ENCODE measurements around the gene POU4F1. TPM values are rescaled to one million over a fixed set of nuclear protein-coding genes. Genes with fewer than 3 reads are reported as not detected.
A peak's percentile ranks its signal among the peaks of the same experiment; 100 is the strongest.

Gene POU4F1
- total RNA-seq, 4 donors from 2014 or later = not detected

DNA sequence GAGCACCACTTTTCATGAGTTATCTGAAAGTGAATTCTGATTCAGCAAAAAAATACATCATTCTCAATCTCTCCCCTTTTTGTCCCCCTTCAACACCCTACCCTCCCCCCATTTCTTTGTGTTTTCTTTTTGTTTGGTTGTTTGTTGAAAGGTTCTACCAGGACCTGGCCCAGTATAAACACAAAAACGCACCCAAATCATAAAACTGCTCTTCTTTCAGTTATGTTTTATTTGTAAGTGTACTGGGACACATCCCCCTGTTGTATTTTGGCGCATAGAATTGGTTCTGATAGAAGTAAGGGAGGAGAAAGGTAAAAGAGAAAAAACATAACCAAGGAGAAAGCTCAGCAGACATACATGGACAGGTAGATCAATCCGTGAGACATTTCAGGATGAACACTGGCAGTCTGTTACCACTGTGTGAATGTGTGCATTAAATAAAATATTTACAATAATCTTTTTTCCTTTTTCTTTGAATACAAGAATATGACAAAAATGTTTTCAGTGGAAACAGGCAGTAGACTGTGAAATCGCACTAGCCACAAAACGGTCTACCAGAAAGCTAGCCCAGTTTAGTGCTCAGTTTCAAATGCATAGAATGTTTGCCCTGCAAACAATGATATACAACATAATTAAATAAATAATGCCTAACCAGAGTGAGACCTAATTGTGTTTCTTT is 4.2 kb downstream of the POU4F1 start:
- no peak for DNase-seq (ENCODE audit: extremely low spot score)
- TF ChIP-seq POLR2AphosphoS5 (IDR thresholded peaks at IDR 0.05) (no peak), POLR2A (IDR thresholded peaks at IDR 0.05; ENCODE audit: low read depth) (no peak), EP300 (IDR thresholded peaks at IDR 0.05) (no peak)
- TF ChIP-seq, protein P1, sequence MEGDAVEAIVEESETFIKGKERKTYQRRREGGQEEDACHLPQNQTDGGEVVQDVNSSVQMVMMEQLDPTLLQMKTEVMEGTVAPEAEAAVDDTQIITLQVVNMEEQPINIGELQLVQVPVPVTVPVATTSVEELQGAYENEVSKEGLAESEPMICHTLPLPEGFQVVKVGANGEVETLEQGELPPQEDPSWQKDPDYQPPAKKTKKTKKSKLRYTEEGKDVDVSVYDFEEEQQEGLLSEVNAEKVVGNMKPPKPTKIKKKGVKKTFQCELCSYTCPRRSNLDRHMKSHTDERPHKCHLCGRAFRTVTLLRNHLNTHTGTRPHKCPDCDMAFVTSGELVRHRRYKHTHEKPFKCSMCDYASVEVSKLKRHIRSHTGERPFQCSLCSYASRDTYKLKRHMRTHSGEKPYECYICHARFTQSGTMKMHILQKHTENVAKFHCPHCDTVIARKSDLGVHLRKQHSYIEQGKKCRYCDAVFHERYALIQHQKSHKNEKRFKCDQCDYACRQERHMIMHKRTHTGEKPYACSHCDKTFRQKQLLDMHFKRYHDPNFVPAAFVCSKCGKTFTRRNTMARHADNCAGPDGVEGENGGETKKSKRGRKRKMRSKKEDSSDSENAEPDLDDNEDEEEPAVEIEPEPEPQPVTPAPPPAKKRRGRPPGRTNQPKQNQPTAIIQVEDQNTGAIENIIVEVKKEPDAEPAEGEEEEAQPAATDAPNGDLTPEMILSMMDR (IDR thresholded peaks at IDR 0.05) = no peak
- Histone ChIP-seq H3K9me3 (no peaks in the 10 kb centered on the region), H3K4me3 (no peak overlapping the region), H3K27me3 (peaks cover 16 to 97% (median 93%) of the 10 kb centered on the region in 4 donors), H3K4me1 (peaks cover 36 to 49% (median 46%) of the 10 kb centered on the region in 4 donors), H3K36me3 (no peaks in the 10 kb centered on the region), H3K27ac (replicated peaks in 1 of 4) (no peak overlapping the region)
- WGBS = 13% methylated on average over 5 of the region's 5 CpGs
- intact Hi-C loops (cut with DNase I) = no loop called here

DNA sequence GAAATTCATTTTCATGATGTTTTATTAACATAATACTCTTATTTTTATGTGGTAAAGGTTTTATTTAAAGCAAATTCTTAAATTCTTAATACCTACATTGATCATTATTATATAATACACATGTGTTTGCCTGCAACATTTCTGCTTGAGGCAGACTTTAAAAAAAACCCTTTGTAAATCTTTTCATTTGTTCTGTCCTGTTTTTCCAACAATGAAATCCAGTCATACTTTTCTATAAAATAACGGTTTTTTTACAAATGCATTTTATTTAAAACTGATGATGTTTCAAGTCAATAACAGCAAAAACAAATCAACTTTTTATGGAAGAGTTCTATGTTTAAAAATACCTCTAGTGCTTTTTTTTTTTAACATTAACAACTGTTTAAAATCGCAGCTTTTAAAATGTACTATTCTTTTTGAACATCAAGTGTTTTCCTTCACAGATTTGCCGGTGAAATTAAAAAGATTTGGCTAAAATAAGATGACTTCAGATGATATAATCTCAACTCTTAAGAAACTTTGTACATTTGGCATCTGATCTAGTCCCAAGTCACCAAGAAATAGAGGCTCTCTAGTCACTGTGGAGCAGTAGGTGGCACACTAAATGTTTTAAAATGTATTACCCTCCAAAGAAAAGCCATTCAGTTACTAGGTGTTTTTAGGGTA is 5.1 kb downstream of the POU4F1 start:
- Histone ChIP-seq H3K4me1 (peaks cover 32 to 41% (median 38%) of the 10 kb centered on the region in 4 donors), H3K27me3 (peaks cover 19 to 97% (median 94%) of the 10 kb centered on the region in 4 donors), H3K36me3 (no peaks in the 10 kb centered on the region), H3K9me3 (no peaks in the 10 kb centered on the region), H3K4me3 (no peak overlapping the region), H3K27ac (replicated peaks in 1 of 4) (no peak overlapping the region)
- DNase-seq (ENCODE audit: extremely low spot score) = no peak
- intact Hi-C loops (cut with DNase I) = no loop called here
- WGBS = 20% methylated on average over 3 of the region's 3 CpGs
- TF ChIP-seq EP300 (IDR thresholded peaks at IDR 0.05) (no peak), POLR2A (IDR thresholded peaks at IDR 0.05; ENCODE audit: low read depth) (no peak), POLR2AphosphoS5 (IDR thresholded peaks at IDR 0.05) (no peak)
- TF ChIP-seq, protein P1 (IDR thresholded peaks at IDR 0.05) = no peak

DNA sequence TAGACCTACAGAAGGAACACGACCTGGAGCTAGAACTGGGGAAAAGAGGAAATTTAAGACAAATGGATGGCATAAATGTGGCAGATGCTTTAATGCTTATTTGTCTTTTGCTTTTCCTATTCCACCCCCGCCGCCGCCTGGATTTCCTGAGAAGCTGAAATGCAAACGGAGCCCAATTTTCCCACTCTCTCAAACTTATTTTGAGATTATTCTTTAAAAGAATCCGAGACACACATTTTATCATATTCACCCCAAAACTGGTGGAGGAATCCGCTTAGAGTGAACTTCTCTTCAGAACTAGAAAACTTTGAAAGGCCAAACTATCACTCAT is 5.8 kb downstream of the POU4F1 start:
- H3K4me3 ChIP-seq = no peak overlapping the region
- no peaks in the 10 kb centered on the region for H3K9me3 ChIP-seq
- 11% methylated on average over 7 of the region's 7 CpGs for WGBS
- no peaks in the 10 kb centered on the region for H3K36me3 ChIP-seq
- no peak overlapping the region for H3K27ac ChIP-seq (replicated peaks in 1 of 4)
- TF ChIP-seq EP300 (IDR thresholded peaks at IDR 0.05) (no peak), POLR2AphosphoS5 (IDR thresholded peaks at IDR 0.05) (no peak), POLR2A (IDR thresholded peaks at IDR 0.05; ENCODE audit: low read depth) (no peak)
- TF ChIP-seq, protein P1 (IDR thresholded peaks at IDR 0.05) = no peak
- H3K27me3 ChIP-seq = peaks cover 19 to 97% (median 94%) of the 10 kb centered on the region in 4 donors
- no peak for DNase-seq (ENCODE audit: extremely low spot score)
- intact Hi-C loops (cut with DNase I) = no loop called here
- peaks cover 26 to 34% (median 31%) of the 10 kb centered on the region in 4 donors for H3K4me1 ChIP-seq

DNA sequence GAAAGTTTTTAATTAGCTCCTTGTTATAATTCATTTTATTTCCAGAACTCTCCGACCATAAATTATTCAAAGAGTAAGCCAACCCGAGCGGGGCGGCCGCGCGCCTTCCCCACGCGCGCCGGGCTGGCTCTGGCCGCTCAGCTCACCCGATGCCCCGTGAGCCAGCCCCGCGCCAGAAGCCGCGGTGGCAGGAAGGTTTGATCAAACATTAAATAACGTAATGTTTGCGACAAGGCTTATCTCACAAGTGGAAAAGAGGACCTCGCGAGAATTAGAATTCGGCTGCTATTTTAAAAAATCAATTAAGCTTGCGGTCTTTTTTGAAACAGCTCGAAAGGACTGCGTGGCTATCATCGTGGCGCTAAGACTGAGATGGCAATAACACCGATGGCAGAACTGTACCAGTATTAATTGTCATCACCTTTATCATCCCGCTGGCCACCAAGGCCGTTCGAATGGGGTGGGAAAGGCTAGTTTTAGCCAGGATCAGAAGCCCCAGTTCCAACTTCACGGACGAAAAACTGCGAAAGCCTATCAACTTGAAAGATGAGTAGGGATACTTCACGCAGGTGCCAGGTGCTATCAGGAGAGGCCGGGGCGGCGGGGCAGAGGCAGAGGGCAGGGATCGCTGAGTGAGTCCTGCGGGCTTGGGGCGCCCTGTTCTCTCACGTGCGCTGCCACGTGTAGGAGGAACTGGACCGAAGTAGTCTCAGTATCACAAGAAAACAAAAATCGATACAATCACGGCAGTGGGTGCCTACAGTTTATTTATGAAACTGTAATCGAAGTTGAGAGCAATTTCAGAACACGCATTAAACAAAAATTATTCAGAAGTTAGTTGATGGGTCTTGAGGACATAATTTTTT is 6.4 kb downstream of the POU4F1 start:
- Histone ChIP-seq H3K9me3 (no peaks in the 10 kb centered on the region), H3K4me3 (peak overlapping the region in 3 of 4 donors; percentile 13 to 28 (median 23)), H3K36me3 (no peaks in the 10 kb centered on the region), H3K4me1 (peaks cover 23 to 29% (median 27%) of the 10 kb centered on the region in 4 donors), H3K27ac (replicated peaks in 1 of 4) (no peak overlapping the region), H3K27me3 (peaks cover 15 to 98% (median 94%) of the 10 kb centered on the region in 4 donors)
- intact Hi-C loops (cut with DNase I) = no loop called here
- TF ChIP-seq EP300 (IDR thresholded peaks at IDR 0.05) = no peak
- no peak for TF ChIP-seq POLR2A (IDR thresholded peaks at IDR 0.05; ENCODE audit: low read depth)
- TF ChIP-seq, protein P1 (IDR thresholded peaks at IDR 0.05) = no peak
- no peak for TF ChIP-seq POLR2AphosphoS5 (IDR thresholded peaks at IDR 0.05)
- DNase-seq (ENCODE audit: extremely low spot score) = no peak
- WGBS = 6% methylated on average over 50 of the region's 50 CpGs
